Renal cortex interstitium (tissue), 11 donors: ENCODE results near the gene CLSTN2. TPM values are rescaled to one million over a fixed set of nuclear protein-coding genes. Genes with fewer than 3 reads are reported as not detected.

Experiments used
- DNase-seq, 11 donors: peaks; one replicate each; pipeline ENCODE4 v3.0.0-alpha.2; 2013; ENCODE audit warnings: low read depth in 9 of 11, low spot score in 4 of 11; ENCODE audit errors: extremely low read depth in 1 of 11
- polyA plus RNA-seq, 3 donors: library from polyadenylated mRNA; unstranded; fragments of 120-200 nt; gene quantifications; one replicate each; pipeline ENCODE4 v1.2.1, GENCODE V29; 2013; ENCODE audit not compliant: insufficient read length in 3 of 3

CLSTN2 gene
- polyA plus RNA-seq, 3 donors = 1.3 to 2.6 (median 1.9) TPM

DNA sequence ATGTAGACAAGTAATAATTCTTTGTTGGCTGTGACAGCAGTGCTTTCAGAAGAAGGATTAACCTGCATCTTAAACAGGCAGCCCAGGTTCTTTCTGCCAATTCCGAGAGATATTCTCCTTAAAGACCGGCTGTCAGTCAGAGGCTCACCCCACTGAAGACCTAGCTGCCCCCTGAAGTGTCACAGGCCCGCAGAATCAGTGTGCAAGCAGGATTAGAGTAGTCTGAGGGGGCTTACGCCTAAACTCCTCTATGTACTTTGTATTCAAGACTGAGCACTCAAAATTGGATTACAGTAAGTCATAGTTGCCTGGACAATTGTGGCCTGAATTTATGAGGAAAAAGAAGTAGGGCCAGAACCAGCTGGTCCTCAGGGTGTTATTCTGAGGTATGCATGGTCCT, 342.9 kb downstream of the CLSTN2 start:
- no peak for DNase-seq

DNA sequence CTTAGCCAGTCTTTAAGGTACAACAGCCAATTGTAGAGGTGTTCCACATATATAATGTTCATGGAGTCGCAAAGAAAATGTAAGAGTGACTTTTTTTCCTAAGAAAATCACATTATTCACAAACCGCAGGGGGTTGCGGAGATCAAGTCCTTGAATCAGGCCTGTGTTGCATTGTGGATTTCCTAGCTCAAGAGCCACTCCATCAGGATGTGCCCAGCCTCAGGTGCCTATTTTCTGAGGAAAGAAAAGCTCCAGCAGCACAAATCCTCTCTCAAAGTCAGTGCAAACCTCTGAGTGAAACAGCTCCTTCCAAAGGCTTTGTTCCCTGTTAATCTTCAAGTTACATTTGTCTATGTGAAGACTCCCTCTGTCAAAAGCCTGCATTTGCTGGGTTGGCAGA, 349.4 kb downstream of the CLSTN2 start:
- no peak for DNase-seq

DNA sequence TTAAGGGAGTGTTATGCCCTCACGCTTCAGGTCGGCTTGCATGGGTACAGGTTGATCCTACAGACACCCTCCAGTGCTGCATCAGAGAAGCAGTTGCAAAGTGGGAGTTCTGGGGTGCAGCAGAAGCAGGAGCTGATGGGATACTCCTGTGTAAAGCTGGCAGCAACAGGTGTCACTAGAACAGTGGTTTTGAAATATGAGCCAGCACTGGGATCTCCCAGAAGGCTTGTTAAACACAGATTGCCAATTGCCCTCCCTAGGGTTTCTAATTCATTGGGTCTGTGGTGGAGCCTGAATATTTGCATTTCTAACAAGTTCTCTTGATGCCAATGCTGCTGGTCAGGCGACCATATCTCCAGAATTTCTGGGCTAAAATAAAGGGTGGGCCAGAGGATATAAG, 350.4 kb downstream of the CLSTN2 start:
- DNase-seq = no peak

DNA sequence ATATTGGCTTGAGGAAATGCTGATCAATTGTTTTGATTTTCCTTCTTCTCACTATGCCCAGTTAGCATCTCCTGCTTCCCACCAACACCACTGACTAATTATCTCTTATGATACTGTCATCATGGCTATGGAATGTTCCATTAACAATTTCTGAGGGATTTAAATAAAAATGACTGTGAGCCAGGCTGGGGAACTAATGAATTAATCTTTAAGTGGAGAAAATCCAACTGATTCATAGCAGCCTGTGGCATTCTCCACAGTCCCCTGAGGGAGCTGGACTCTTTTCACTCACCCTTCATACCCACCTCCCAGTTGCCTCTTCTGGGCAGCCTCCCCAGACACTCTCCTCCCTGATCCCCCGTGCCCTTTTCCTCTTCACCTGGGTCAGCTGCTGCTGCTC, 353.6 kb downstream of the CLSTN2 start:
- DNase-seq = no peak

DNA sequence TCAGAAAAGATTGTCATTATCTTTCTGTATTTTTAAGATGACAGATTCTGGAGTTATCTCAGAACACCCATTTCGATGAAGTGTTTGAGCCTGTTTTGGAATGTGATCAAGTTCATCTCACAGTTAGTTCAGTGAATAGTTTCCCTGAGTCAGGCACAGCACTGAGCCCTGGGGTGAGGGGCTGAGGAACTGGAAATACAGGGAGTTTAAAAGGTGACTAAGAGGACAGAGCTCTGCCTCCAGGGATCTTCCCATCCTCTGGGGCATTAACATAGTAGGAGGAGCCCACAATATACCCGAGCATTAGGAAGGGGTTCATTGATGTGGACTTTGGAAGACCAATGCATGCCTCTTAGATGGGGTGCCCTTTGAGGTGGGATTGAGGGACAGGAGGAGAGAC, 355.1 kb downstream of the CLSTN2 start:
- DNase-seq = no peak

DNA sequence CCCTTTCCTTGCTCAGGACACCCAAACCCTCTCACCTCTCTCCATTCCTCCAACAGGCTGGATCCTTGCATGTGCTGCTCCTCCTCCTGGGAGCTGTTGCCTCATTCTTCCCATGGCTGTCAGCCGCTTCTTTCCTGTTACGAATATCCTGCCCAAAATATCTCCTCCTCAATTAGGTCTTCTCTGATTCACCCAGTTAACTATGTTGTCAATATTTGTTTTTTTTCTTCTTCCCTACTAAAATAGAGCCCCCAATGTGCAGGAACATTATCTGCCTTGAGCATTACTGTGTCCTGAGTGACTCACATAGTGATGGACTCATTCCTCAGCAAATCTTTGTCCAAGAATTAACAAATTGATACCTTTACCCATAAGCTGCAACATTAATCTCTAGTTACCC, 357.2 kb downstream of the CLSTN2 start:
- no peak for DNase-seq

DNA sequence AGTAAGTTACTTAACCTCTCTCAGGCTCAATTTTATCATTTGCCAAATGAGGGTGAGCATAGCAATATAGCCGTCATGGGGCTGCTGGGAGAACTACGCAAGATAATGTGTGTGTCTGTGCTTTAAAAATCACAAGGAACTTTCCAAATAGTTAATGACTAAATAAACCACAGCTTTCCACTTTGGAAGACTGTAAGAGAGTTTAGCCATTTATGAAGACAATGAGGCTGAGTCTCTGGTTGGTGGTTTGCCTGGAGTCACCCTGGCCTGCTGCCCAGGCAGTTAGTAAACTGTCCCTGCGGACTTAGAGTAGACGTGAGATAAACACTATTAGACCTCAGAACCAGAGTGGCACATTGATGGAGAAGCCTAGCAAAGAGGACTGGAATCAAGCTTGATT, 357.7 kb downstream of the CLSTN2 start:
- no peak for DNase-seq

DNA sequence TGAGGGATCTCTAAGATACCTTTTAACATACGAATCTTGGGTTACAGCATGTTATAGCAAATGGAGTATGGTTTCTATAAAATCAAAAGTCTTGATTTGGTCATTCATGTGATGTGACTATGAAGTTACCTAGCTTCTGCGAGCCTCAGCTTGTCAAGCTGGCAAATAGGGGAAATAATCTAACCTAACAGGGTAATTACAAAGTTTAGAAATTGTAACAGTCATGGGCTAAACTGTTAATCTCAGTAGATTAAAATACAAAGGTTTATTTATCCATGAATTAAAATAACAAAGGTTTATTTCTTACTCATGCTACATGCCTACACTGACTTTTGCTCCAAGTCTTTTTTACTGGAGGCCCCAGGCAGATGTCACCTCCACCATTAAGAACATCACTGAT, 359.1 kb downstream of the CLSTN2 start:
- DNase-seq = no peak

DNA sequence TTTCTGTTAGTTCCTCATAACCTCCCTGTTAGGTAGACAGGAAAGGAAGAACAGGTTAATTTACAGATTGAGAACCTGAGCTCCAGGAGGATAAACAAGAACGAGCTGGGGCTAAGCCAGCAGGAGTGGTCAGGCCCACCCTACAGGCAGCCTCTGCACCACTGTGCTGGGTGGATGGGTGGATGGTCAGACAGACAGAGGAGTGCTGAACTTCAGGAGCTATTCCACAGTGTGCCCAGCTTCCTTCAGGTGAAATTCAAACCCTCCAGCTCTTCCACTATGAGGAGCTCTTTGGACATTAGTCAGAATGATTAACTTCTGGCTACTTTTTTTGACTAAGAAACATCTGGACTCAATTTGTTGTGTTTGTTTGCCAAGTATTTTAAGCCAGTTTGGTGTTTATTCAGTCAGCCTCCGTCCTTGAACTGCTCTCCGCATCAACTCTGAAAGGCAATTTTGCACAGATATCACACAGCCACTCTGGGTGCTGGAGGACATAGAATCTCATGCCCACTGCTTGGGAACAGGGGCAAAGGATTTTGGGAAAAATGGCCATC, 361.9 kb downstream of the CLSTN2 start:
- peak in 6 of 11 donors; percentile 13 to 38 (median 18) for DNase-seq

DNA sequence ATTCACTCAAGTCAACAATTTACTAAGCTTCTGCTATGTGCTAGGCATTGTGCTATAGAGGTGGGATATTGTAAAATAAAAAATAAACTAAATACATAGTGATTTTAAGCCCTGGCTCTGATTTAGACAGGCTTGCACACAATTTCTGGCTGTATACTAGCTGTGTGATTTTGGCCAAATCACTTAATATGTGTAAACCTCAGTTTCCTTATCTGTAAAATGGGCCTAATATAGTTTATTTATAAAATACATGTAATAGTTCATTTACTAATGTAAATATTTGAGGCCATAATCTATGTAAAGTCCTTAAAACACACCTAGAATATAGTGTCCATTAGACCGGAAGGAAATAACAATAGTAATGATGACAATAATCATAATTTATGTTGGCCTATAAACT, 363.1 kb downstream of the CLSTN2 start:
- no peak for DNase-seq

DNA sequence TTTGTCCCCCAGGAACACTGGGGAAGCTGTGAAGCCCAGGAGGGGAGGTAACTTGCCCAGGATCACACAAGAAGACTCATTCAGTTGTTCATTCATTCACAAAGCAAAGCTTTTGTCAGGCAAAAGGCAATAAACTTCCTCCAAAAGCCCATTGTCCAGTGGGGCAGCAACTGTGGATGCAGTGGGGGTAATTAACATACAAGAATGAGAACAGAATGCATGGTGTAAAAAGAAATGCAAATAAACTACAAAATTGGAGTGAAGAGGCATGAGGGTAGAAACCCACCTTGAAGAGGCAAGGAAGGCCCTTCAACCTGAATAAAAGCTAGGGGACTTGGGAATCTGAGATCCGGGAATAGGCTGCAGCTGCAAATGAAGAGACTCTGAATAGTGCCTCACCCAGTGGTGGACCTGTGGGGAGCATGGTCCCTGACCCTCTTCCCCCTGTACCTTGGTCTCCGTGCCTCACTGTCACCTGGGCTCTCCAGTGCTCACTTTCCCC, 363.6 kb downstream of the CLSTN2 start:
- no peak for DNase-seq

DNA sequence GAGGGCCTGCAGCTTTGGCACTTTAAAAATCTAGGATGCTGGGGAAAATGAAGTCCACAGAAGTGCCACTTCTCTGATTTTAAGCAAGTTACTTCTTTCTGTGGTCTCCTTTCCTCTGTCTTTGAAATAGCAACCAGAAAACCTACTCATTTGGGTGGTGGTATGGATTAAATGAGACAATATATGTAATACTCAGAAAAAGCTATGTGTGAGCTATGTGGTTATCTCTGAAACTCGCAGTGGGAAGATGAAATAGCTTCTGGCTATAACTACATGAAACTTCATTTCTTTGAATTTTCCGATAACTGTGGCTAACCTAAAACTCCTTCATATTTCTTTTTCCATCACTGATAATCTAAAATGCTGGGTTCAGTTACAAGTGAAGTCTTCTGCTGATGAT, 368.9 kb downstream of the CLSTN2 start:
- DNase-seq = no peak

DNA sequence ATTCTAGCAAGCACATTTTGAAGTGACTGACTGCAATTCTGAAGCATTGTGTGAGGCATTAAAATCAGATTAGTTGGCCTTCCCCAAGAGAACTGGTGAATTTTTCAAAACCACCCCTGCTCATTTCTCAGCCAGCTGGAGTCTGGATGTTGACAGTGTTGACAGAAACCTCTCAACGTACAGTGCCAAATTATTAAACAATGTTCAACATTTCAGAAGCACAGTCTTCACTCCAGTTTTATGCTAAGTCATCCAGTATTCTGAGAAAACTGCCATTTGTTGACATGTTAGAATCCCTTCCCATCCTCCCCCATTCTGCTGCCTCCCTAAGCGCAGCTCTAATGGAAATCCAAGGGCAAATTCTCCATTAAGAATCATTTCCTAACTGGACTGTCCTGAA, 373.6 kb downstream of the CLSTN2 start:
- DNase-seq = no peak

DNA sequence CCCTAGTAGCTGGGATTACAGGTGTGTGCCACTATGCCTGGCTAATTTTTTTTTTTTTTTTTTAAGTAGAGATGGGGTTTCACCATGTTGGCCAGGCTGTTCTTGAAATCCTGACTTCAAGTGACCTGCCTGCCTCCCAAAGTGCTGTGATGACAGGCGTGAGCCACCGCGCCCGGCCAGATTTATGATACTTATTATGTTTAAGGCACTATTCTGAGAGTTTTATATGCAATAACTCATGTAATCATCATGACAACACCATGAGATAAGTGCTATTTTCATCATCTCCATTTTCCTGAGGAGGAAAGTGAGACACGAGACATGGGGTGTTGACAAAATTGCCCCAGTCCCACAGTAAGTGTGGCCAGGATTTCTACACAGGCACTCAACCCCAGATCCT, 376.4 kb downstream of the CLSTN2 start:
- no peak for DNase-seq

DNA sequence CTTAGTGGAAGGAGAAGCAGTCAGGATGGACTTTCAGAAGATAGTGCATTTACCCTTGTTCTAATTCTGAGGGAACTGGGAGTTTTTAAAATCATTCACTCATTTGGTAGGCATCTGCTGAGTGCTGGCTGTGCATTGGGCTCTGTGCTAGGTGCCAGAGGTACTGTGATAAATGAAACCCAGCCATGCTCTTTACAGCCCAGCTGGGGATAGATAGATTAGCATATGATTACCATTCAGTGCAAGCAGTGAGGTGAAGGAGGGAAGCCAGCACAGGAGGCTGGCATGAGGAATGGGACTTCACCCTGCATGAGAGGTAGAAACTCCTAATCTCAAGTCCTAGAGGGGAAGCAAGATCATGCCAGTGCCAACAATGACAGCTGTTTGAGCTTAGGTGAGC, 381.0 kb downstream of the CLSTN2 start:
- DNase-seq = no peak

DNA sequence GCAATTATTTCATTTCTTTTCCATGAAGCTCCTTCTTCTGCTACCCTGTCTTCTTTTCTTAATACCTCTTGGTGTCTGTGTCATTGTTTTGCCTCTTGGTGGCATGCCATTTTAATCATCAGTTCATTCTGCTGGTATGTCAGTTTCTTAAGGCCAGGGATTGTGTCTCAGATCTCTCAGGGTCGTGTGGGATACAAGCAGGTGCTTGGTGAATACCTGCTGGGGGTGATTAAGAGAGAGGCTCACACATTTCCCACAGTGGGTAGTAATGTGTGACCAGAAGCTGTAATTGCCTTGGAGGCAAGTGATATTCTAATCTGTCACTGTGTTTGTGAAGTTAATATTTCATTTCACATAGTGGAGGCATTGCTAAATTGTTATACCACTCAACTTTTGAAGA, 381.5 kb downstream of the CLSTN2 start:
- no peak for DNase-seq

DNA sequence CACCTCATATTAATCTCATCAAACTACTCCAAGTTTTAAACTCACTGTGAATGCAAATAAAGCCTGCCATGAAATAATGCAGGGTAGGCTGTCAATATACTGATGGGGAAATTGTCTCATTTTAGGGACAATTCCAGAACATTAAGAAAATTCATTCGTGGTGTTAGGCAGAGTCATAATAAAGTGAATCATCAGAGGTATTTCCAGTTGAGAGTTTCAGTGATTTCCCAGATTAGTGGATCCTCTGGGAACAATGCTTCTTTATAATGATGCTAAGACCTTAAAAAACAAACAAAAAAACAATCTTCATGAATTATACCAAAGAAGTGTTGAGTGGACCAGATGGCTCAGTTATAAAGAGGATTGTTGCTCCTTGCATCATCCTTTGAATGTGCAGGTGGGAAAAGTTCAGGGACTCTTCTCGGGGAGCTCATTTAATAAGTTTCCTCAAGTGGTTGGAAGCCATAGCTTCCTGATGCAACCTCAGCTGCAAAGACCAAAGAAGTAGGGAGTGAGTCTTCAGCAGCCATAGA, 381.9 kb downstream of the CLSTN2 start:
- DNase-seq = no peak

DNA sequence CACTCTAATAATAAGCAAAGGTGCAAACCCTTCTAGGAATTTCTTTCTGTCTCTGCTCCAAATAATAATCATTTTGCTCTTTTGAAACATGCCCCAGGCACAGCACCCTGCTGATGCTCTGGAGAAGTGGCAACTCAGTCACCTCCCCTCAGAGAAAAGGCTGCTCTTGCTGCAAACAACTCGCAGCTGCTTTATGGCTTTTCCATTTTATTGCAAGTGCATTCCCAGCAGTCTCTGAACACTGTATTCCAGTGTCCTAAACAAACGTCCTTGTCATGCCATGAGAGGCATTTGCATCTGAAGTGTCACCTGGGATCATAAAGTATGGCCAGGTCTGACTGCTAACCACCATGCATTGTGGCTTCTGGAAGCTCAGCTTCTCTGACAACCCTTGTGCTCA, 384.8 kb downstream of the CLSTN2 start:
- no peak for DNase-seq

DNA sequence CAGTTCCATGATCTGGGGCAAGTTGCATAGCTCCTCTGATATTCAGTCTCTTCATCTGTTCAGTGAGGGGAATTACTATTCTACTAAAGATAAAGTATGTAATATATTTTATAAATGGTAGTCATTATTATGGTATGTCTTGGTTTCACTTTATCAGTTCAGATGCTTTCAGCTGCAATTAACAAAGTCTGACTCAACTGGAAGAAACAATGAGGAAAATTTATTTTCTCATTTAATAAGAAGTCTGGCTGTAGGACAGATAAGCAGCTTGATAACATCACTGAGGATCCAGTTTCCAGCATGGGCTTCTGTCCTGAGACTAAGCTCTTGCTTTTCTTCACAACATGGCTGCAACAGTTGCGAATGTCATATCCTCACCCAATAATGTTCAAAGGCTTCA, 388.6 kb downstream of the CLSTN2 start:
- no peak for DNase-seq

DNA sequence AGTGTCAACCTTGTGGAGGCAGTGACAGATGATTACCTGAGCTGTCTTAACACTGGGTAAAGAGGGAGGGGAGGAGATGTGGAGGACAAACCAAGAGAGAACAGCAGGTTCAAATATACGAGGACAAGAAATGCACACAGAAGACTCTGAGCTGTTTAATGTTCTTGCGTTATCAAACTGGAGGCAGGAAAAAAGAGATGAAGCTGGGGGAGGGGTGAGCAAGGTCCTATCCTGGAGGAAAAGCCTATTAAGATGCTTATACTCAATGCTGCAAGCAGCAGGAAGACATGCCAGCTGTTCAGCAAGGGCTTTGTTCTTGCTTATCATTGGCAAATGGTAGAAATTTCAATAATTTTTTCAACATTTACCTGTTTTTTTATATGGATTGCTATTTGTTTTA, 397.1 kb downstream of the CLSTN2 start:
- no peak for DNase-seq

DNA sequence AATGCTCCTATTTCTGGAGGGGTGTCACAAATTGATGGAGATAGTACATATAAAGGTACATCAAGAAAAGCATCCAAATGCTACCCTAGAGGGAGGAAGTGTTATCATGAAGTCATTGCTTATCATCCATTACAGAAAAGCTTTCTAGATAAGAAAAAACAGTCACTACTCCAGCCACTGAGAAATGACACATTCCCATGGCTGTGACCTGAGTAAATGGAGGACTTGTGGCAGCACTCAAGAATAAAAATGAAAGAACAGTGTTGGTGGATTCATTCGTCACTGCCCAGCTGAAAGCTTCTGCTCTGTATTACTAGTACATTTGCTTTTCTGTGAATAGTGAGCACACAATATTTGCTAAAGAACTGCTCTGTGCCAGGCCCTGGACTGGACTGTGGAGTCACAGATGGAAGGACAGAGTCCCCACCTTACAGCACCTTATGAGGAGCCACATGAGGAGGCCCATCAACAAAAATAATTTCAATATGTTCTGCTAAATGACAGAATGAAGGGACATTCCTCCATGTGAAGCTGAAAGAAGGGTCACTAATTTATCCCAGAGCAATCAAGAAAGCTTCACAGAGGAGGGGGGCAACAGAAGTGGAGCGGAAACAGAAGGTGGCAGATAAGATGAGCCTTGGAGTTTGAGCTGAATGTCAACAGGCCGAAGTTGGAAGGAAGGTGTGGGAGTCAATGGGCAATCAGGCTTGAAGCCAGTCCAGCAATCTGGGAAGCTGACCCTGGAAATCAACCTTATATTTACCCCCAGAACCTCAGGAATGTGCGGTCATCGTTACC, 399.3 kb downstream of the CLSTN2 start:
- DNase-seq = no peak
